Natural killer cell (primary cell): ENCODE results near the gene TOMM22. TPM values are rescaled to one million over a fixed set of nuclear protein-coding genes. Genes with fewer than 3 reads are reported as not detected.

Source experiments
- ATAC-seq, 3 donors: fragments of 150-1000 bp in 2 of 3; fragments of 200-7000 bp in 1 of 3; cut with Tn5 transposase; 1 replicate in 1 of 3; 2 replicates in 2 of 3; pipeline ENCODE4 v1.10.0; 2021; ENCODE audit warnings: mild to moderate bottlenecking in 2 of 3, moderate library complexity in 2 of 3
- DNase-seq, 2 donors: peaks; one replicate each; pipeline versions ENCODE4 v3.0.0 to v3.0.0-alpha.2; 2013 to 2021; ENCODE audit warnings: mixed read lengths in 1 of 2
- H3K27ac ChIP-seq: one replicate; pipeline ENCODE4 v1.5.1; 2013; ENCODE audit warnings: mild to moderate bottlenecking, low read length
- H3K27me3 ChIP-seq: one replicate; pipeline ENCODE4 v1.6.1; 2013; ENCODE audit warnings: low read length; ENCODE audit not compliant: control insufficient read depth, insufficient read depth
- H3K36me3 ChIP-seq: one replicate; pipeline ENCODE4 v1.6.1; 2013; ENCODE audit warnings: low read length; ENCODE audit not compliant: control insufficient read depth, insufficient read depth
- H3K4me1 ChIP-seq: one replicate; pipeline ENCODE4 v1.6.1; 2013; ENCODE audit warnings: low read length; ENCODE audit not compliant: control insufficient read depth, insufficient read depth
- H3K4me3 ChIP-seq: one replicate; pipeline ENCODE4 v1.5.1; 2013; ENCODE audit warnings: low read length
- H3K9me3 ChIP-seq: one replicate; pipeline ENCODE4 v1.6.1; 2013; ENCODE audit warnings: low read length; ENCODE audit not compliant: control insufficient read depth, insufficient read depth
- H3K27ac Mint-ChIP-seq, 2 donors: one replicate each; pipeline ENCODE4 v1.8.0; 2022; ENCODE audit warnings: mild to moderate bottlenecking in 2 of 2, mixed read lengths in 2 of 2, moderate library complexity in 1 of 2
- H3K27me3 Mint-ChIP-seq, 2 donors: one replicate each; pipeline ENCODE4 v1.8.0; 2022; ENCODE audit warnings: low read depth in 2 of 2, mixed read lengths in 2 of 2
- H3K36me3 Mint-ChIP-seq: one replicate; pipeline ENCODE4 v1.8.0; 2022; ENCODE audit warnings: mixed read lengths
- H3K4me1 Mint-ChIP-seq, 2 donors: one replicate each; pipeline ENCODE4 v1.8.0; 2022; ENCODE audit warnings: mixed read lengths in 2 of 2
- H3K4me3 Mint-ChIP-seq: one replicate; pipeline ENCODE4 v1.8.0; 2022; ENCODE audit warnings: mild to moderate bottlenecking, moderate library complexity, mixed read lengths
- H3K9me3 Mint-ChIP-seq, 2 donors: one replicate each; pipeline ENCODE4 v1.8.0; 2022; ENCODE audit warnings: mixed read lengths in 2 of 2
- WGBS: methylation state at CpG from one replicate; pipeline ENCODE4 v1.1.7; 2013; ENCODE audit warnings: missing lambda C conversion rate; ENCODE audit not compliant: insufficient coverage; 5-methylcytosine and 5-hydroxymethylcytosine counted together
- intact Hi-C: fragments of 100-400 bp; cut with micrococcal nuclease; formaldehyde crosslinking; loops from one replicate; pipeline ENCODE4 v1.14.2; 2022
- total RNA-seq, 4 donors: library from RNA; stranded (reverse); fragments of 120-200 nt in 1 of 4; gene quantifications; one replicate each; pipeline versions ENCODE4 v1.2.3 to v1.2.4, GENCODE V29; 2013 to 2022
- TF ChIP-seq, protein P1 (sequence below): fragments of 200-600 bp; IDR thresholded peaks from one replicate; pipeline ENCODE4 v1.8.0; 2022; ENCODE audit warnings: antibody characterized with exemption

TOMM22 gene
- total RNA-seq, 3 donors from 2014 or later (not counting 1 experiment from before 2014, with no cell fraction given): 45.9 to 50.6 (median 47.5) TPM

DNA sequence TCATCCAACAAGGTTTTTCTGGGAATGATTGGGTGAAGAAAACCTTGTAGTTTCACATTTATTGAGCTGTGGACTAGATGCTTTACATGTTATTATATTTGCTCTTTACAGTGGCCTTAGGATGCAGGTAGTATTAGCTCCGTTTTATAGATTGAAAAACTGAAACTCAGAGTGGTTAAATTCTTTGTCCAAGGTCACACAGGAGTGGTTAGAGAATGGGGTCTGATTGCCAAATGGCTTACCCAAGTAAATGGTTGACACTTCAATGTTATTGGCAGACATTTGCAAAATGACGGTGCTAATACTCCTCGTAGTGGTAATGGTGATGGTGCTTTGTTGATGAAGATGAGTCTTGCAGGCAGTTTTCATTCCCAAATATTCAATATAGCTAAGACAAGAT, 26.2 kb downstream of the TOMM22 start:
- H3K27ac Mint-ChIP-seq: peak overlapping the region; percentile 90 to 95
- ATAC-seq: no peak
- 84% methylated on average over 2 of the region's 3 CpGs for WGBS
- H3K9me3 Mint-ChIP-seq: no peaks in the 10 kb centered on the region
- peak overlapping the region; percentile 65 for H3K4me3 Mint-ChIP-seq
- peaks cover 64 to 68% of the 10 kb centered on the region in 2 donors for H3K4me1 Mint-ChIP-seq
- H3K36me3 ChIP-seq: peaks cover 16% of the 10 kb centered on the region
- peaks cover 25% of the 10 kb centered on the region for H3K4me1 ChIP-seq
- no peak overlapping the region for H3K4me3 ChIP-seq
- no peaks in the 10 kb centered on the region for H3K36me3 Mint-ChIP-seq
- TF ChIP-seq, protein P1, sequence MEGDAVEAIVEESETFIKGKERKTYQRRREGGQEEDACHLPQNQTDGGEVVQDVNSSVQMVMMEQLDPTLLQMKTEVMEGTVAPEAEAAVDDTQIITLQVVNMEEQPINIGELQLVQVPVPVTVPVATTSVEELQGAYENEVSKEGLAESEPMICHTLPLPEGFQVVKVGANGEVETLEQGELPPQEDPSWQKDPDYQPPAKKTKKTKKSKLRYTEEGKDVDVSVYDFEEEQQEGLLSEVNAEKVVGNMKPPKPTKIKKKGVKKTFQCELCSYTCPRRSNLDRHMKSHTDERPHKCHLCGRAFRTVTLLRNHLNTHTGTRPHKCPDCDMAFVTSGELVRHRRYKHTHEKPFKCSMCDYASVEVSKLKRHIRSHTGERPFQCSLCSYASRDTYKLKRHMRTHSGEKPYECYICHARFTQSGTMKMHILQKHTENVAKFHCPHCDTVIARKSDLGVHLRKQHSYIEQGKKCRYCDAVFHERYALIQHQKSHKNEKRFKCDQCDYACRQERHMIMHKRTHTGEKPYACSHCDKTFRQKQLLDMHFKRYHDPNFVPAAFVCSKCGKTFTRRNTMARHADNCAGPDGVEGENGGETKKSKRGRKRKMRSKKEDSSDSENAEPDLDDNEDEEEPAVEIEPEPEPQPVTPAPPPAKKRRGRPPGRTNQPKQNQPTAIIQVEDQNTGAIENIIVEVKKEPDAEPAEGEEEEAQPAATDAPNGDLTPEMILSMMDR: no peak
- intact Hi-C loops: loop anchor here (5.0 kb wide), 1 partner anchor 526 kb away; the partner anchor contains the start of gene PLA2G6
- H3K27ac ChIP-seq: no peak overlapping the region
- no peak for DNase-seq
- no peaks in the 10 kb centered on the region for H3K27me3 ChIP-seq
- H3K27me3 Mint-ChIP-seq: no peaks in the 10 kb centered on the region
- H3K9me3 ChIP-seq: no peaks in the 10 kb centered on the region

DNA sequence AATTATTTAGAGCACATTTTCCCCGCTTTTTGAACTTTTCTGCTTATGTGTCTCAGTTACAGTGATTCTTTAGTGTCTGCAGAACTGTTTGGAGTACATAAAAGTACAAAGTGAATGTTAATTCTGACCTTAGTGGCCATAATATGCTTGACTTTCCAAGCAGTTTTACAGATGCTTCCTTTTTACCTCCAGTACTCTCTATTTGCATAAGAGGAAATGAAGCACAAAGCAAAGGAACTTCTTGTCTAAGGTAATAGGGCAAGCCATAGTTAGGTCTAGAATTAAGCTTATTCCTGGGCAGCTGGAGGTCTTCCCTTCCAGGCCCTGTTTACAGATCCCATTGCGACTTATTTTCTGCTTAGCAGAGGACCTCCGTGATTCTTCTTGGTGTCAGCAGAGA, 27.5 kb downstream of the TOMM22 start:
- no peak overlapping the region for H3K4me3 Mint-ChIP-seq
- WGBS: 92% methylated on average over 3 of the region's 3 CpGs
- Histone ChIP-seq H3K36me3 (peaks cover 16% of the 10 kb centered on the region), H3K27ac (no peak overlapping the region), H3K27me3 (no peaks in the 10 kb centered on the region), H3K4me1 (peaks cover 25% of the 10 kb centered on the region), H3K4me3 (no peak overlapping the region), H3K9me3 (no peaks in the 10 kb centered on the region)
- H3K36me3 Mint-ChIP-seq: no peaks in the 10 kb centered on the region
- no peaks in the 10 kb centered on the region for H3K9me3 Mint-ChIP-seq
- H3K27ac Mint-ChIP-seq: no peak overlapping the region
- intact Hi-C loops: loop anchor here (5.0 kb wide), 1 partner anchor 527 kb away; the partner anchor contains the start of gene PLA2G6
- DNase-seq (no peak), ATAC-seq (no peak)
- TF ChIP-seq, protein P1: no peak
- H3K4me1 Mint-ChIP-seq: peaks cover 76 to 80% of the 10 kb centered on the region in 2 donors
- H3K27me3 Mint-ChIP-seq: no peaks in the 10 kb centered on the region

DNA sequence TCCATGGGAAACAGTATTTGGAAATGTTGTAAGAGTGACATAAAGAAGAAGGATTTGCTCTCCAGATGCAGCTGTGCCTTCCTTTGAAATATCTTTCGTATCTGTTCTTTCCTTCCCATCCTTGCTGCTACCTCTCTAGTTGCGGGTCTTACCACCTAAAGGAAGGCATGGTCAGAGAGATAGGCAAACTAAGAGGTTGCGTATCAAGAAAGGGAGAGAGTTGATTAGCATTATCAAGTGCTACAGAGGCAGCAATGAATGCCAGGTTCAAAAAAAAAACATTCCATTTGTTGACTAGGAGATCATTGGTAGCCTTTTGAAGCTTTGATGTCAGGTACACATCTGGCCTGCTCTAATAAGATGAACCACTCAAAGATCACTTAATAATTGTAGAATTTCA, 28.6 kb downstream of the TOMM22 start:
- Histone ChIP-seq H3K27me3 (no peaks in the 10 kb centered on the region), H3K9me3 (no peaks in the 10 kb centered on the region), H3K36me3 (peaks cover 16% of the 10 kb centered on the region), H3K27ac (no peak overlapping the region), H3K4me3 (no peak overlapping the region), H3K4me1 (peaks cover 20% of the 10 kb centered on the region)
- intact Hi-C loops: no loop called here
- H3K27me3 Mint-ChIP-seq: no peaks in the 10 kb centered on the region
- ATAC-seq: no peak
- peaks cover 79 to 83% of the 10 kb centered on the region in 2 donors for H3K4me1 Mint-ChIP-seq
- H3K36me3 Mint-ChIP-seq: no peaks in the 10 kb centered on the region
- H3K9me3 Mint-ChIP-seq: no peaks in the 10 kb centered on the region
- TF ChIP-seq, protein P1: no peak
- H3K4me3 Mint-ChIP-seq: no peak overlapping the region
- 93% methylated on average over 3 of the region's 3 CpGs for WGBS
- no peak for DNase-seq
- H3K27ac Mint-ChIP-seq: no peak overlapping the region

DNA sequence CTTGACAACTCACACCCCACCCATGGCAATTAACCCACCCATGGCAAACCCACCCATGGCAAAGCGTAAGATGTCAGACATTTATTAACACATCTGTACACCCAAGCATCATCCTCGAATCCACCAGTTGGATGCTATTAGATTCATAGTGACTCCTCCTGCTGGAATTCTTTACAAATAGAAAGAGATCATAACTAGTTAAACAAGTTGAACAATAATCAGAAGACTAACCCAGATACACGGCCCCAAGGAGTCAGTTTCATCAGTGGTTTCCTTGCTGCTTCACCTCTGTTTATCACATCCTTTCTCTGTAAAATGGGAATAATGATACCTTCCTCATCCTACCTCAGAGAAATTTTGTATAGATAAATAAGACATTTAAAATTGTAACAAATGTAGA, 29.1 kb downstream of the TOMM22 start:
- no peaks in the 10 kb centered on the region for H3K27me3 Mint-ChIP-seq
- Histone ChIP-seq H3K9me3 (no peaks in the 10 kb centered on the region), H3K4me1 (peaks cover 22% of the 10 kb centered on the region), H3K27me3 (no peaks in the 10 kb centered on the region), H3K4me3 (no peak overlapping the region), H3K27ac (no peak overlapping the region), H3K36me3 (peaks cover 18% of the 10 kb centered on the region)
- ATAC-seq (no peak), DNase-seq (no peak)
- no peak overlapping the region for H3K4me3 Mint-ChIP-seq
- no peaks in the 10 kb centered on the region for H3K9me3 Mint-ChIP-seq
- TF ChIP-seq, protein P1: no peak
- H3K27ac Mint-ChIP-seq: no peak overlapping the region
- peaks cover 80 to 83% of the 10 kb centered on the region in 2 donors for H3K4me1 Mint-ChIP-seq
- WGBS: 100% methylated on average over 2 of the region's 3 CpGs
- intact Hi-C loops: no loop called here
- no peaks in the 10 kb centered on the region for H3K36me3 Mint-ChIP-seq
